Right lobe of liver (tissue), 4 donors: ENCODE measurements around the gene FAM13B.
"Not testable (repeated sequence)": the region's sequence is repeated elsewhere in the genome, so short reads cannot be mapped to it uniquely, and the experiment has no call there.

Experiments used
- CTCF ChIP-seq, 4 donors: fragments of 200-600 bp in 3 of 4; fragments of 450-650 bp in 1 of 4; IDR thresholded peaks; one replicate each; pipeline versions ENCODE4 v1.5.1 to v1.8.0; 2016 to 2022; ENCODE audit warnings: antibody characterized with exemption in 4 of 4, mild to moderate bottlenecking in 2 of 4
- POLR2A ChIP-seq: fragments of 450-650 bp; IDR thresholded peaks from one replicate; pipeline ENCODE4 v1.6.1; 2017; ENCODE audit warnings: antibody characterized with exemption, mild to moderate bottlenecking
- donor health status: DM: no; HTN: no; CAD: no.
- donor health status: DM: no; HTN: no; CAD: no.
- donor health status: DM: no; HTN: yes; CAD: no.

GRCh38 chr5:138026793-138027192 lies 6.1 kb downstream of the FAM13B start:
- not testable (repeated sequence) for TF ChIP-seq CTCF (IDR thresholded peaks at IDR 0.05); POLR2A
